ACC112 (cell line): ENCODE measurements around the gene METTL2B.
"Not testable (repeated sequence)": the region's sequence is repeated elsewhere in the genome, so short reads cannot be mapped to it uniquely, and the experiment has no call there.

Experiments
- H2AFZ ChIP-seq: fragments of 200-600 bp; sonication (generic); one replicate; pipeline ENCODE4 v1.6.0; 2017; ENCODE audit warnings: antibody characterized with exemption, low read length; ENCODE audit not compliant: unreplicated experiment
- H3K27ac ChIP-seq: fragments of 200-600 bp; sonication (generic); 2 replicates; pipeline ENCODE4 v1.5.1; 2014; ENCODE audit warnings: low read depth, mild to moderate bottlenecking, antibody characterized with exemption, low read length, moderate library complexity
- H3K27me3 ChIP-seq: fragments of 200-600 bp; sonication (generic); 2 replicates; pipeline ENCODE4 v1.6.1; 2014; ENCODE audit warnings: mild to moderate bottlenecking, antibody characterized with exemption, low read length, moderate library complexity, mixed read lengths; ENCODE audit not compliant: insufficient read depth
- H3K36me3 ChIP-seq: fragments of 200-600 bp; sonication (generic); 2 replicates; pipeline ENCODE4 v1.6.1; 2016; ENCODE audit warnings: mild to moderate bottlenecking, antibody characterized with exemption, low read length, moderate library complexity, mixed read lengths; ENCODE audit not compliant: insufficient read depth
- H3K4me1 ChIP-seq: fragments of 200-600 bp; sonication (generic); one replicate; pipeline ENCODE4 v1.6.1; 2016; ENCODE audit warnings: low read length, mixed read lengths; ENCODE audit not compliant: insufficient read depth, unreplicated experiment, control insufficient read depth
- H3K4me3 ChIP-seq: fragments of 200-600 bp; sonication (generic); 2 replicates; pipeline ENCODE4 v1.5.1; 2014; ENCODE audit warnings: mild to moderate bottlenecking, low read depth, low read length
- H3K79me2 ChIP-seq: fragments of 200-600 bp; sonication (generic); one replicate; pipeline ENCODE4 v1.6.0; 2016; ENCODE audit warnings: low read length; ENCODE audit not compliant: control insufficient read depth, unreplicated experiment, insufficient read depth

The METTL2B gene

GRCh38 chr7:128526062-128526466, 49.5 kb downstream of the METTL2B start:
- not testable (repeated sequence) for H3K36me3 ChIP-seq, H2AFZ ChIP-seq, H3K4me1 ChIP-seq, H3K27me3 ChIP-seq, H3K27ac ChIP-seq, H3K79me2 ChIP-seq, H3K4me3 ChIP-seq

- not testable (repeated sequence) for H3K27me3 ChIP-seq, H3K27ac ChIP-seq, H3K4me3 ChIP-seq, H3K36me3 ChIP-seq, H2AFZ ChIP-seq, H3K4me1 ChIP-seq
- peaks cover 39% of the 10 kb centered on the region for H3K79me2 ChIP-seq
Measured at GRCh38 chr7:128529191-128529590, 52.6 kb downstream of the METTL2B start.

- not testable (repeated sequence) for H3K27me3 ChIP-seq, H3K4me1 ChIP-seq, H3K36me3 ChIP-seq
- Histone ChIP-seq H3K79me2 (peaks cover 48% of the 10 kb centered on the region), H2AFZ (peak overlapping the region; percentile 14), H3K27ac (peak overlapping the region; percentile 78; the same call in 1 of the 2 replicates), H3K4me3 (peak overlapping the region; percentile 89)
Measured at GRCh38 chr7:128530121-128530854, 53.7 kb downstream of the METTL2B start.

- Histone ChIP-seq H3K27ac (peak overlapping the region; percentile 78; the same call in 1 of the 2 replicates), H3K36me3 (no peaks in the 10 kb centered on the region), H3K27me3 (no peaks in the 10 kb centered on the region), H3K4me3 (peak overlapping the region; percentile 89), H3K79me2 (peaks cover 52% of the 10 kb centered on the region), H3K4me1 (no peaks in the 10 kb centered on the region), H2AFZ (peak overlapping the region; percentile 14)
Measured at GRCh38 chr7:128530855-128531104, 54.2 kb downstream of the METTL2B start.

GRCh38 chr7:128531105-128531954, 54.8 kb downstream of the METTL2B start:
- Histone ChIP-seq H2AFZ (peak overlapping the region; percentile 14), H3K4me3 (peak overlapping the region; percentile 89), H3K79me2 (peaks cover 58% of the 10 kb centered on the region), H3K27ac (peak overlapping the region; percentile 78)
- not testable (repeated sequence) for H3K4me1 ChIP-seq, H3K27me3 ChIP-seq, H3K36me3 ChIP-seq

GRCh38 chr7:128531955-128532478, 55.5 kb downstream of the METTL2B start:
- H3K79me2 ChIP-seq: peaks cover 61% of the 10 kb centered on the region
- H2AFZ ChIP-seq, H3K27me3 ChIP-seq, H3K36me3 ChIP-seq, H3K4me1 ChIP-seq: not testable (repeated sequence)
- H3K27ac ChIP-seq: peak overlapping the region; percentile 78
- peak overlapping the region; percentile 89 for H3K4me3 ChIP-seq

- not testable (repeated sequence) for H3K36me3 ChIP-seq, H3K27me3 ChIP-seq, H2AFZ ChIP-seq, H3K4me1 ChIP-seq
- Histone ChIP-seq H3K27ac (peak overlapping the region; percentile 78), H3K4me3 (peak overlapping the region; percentile 89), H3K79me2 (peaks cover 64% of the 10 kb centered on the region)
Measured at GRCh38 chr7:128532956-128533355, 56.4 kb downstream of the METTL2B start.

GRCh38 chr7:128537410-128537809, 60.9 kb downstream of the METTL2B start:
- not testable (repeated sequence) for H3K4me3 ChIP-seq, H2AFZ ChIP-seq, H3K27me3 ChIP-seq, H3K36me3 ChIP-seq, H3K27ac ChIP-seq, H3K4me1 ChIP-seq
- H3K79me2 ChIP-seq: peaks cover 80% of the 10 kb centered on the region

- peaks cover 70% of the 10 kb centered on the region for H3K79me2 ChIP-seq
- H3K4me1 ChIP-seq, H3K27ac ChIP-seq, H3K4me3 ChIP-seq, H2AFZ ChIP-seq, H3K36me3 ChIP-seq, H3K27me3 ChIP-seq: not testable (repeated sequence)
Measured at GRCh38 chr7:128542530-128542929, 66.0 kb downstream of the METTL2B start.

GRCh38 chr7:128543300-128543699, 66.8 kb downstream of the METTL2B start:
- not testable (repeated sequence) for H3K27me3 ChIP-seq, H3K27ac ChIP-seq, H3K4me1 ChIP-seq, H3K4me3 ChIP-seq, H3K36me3 ChIP-seq, H2AFZ ChIP-seq
- peaks cover 71% of the 10 kb centered on the region for H3K79me2 ChIP-seq

- not testable (repeated sequence) for H2AFZ ChIP-seq, H3K4me1 ChIP-seq, H3K4me3 ChIP-seq, H3K27me3 ChIP-seq, H3K36me3 ChIP-seq, H3K27ac ChIP-seq
- H3K79me2 ChIP-seq: peaks cover 65% of the 10 kb centered on the region
Measured at GRCh38 chr7:128546319-128546851, 69.8 kb downstream of the METTL2B start.
